Breast epithelium (tissue), 4 donors: ENCODE results near the gene RUVBL2. TPM values are rescaled to one million over a fixed set of nuclear protein-coding genes. Genes with fewer than 3 reads are reported as not detected.
"Not testable (repeated sequence)": the region's sequence is repeated elsewhere in the genome, so short reads cannot be mapped to it uniquely, and the experiment has no call there.

Source experiments
- DNase-seq, 2 donors: peaks; one replicate each; pipeline ENCODE4 v3.0.0-alpha.2; 2019; ENCODE audit warnings: low spot score in 2 of 2
- H3K27ac ChIP-seq, 2 donors: fragments of 200-600 bp; sonication (generic) in 1 of 2; one replicate each; pipeline ENCODE4 v1.5.1; 2016 to 2019; ENCODE audit warnings: mild to moderate bottlenecking in 1 of 2
- H3K27me3 ChIP-seq, 2 donors: fragments of 200-600 bp; sonication (generic) in 1 of 2; one replicate each; pipeline versions ENCODE4 v1.5.1 to v1.6.0; 2017 to 2019; ENCODE audit warnings: control low read depth in 1 of 2, mild to moderate bottlenecking in 1 of 2
- H3K36me3 ChIP-seq: fragments of 200-600 bp; one replicate; pipeline ENCODE4 v1.5.1; 2019
- H3K4me1 ChIP-seq, 2 donors: fragments of 200-600 bp; sonication (generic); one replicate each; pipeline ENCODE4 v1.5.1; 2016 to 2019; ENCODE audit warnings: control low read depth in 1 of 2
- H3K4me3 ChIP-seq, 3 donors: fragments of 200-600 bp; sonication (generic); 1 replicate in 2 of 3; 2 replicates in 1 of 3; pipeline ENCODE4 v1.5.1; 2016 to 2019; ENCODE audit warnings: mild to moderate bottlenecking in 3 of 3, moderate library complexity in 2 of 3
- H3K9me3 ChIP-seq, 2 donors: fragments of 200-600 bp; sonication (generic) in 1 of 2; one replicate each; pipeline ENCODE4 v1.5.1; 2016 to 2019; ENCODE audit warnings: control low read depth in 1 of 2
- CTCF ChIP-seq, 3 donors: fragments of 450-650 bp; IDR thresholded peaks; one replicate each; pipeline ENCODE4 v1.5.1; 2016 to 2017; ENCODE audit warnings: antibody characterized with exemption in 3 of 3, mild to moderate bottlenecking in 3 of 3, moderate library complexity in 3 of 3
- POLR2A ChIP-seq: fragments of 450-650 bp; IDR thresholded peaks from one replicate; pipeline ENCODE4 v1.6.1; 2016; ENCODE audit warnings: antibody characterized with exemption, mild to moderate bottlenecking, moderate library complexity
- POLR2AphosphoS5 ChIP-seq, 3 donors: sonication (generic); formaldehyde crosslinking; IDR thresholded peaks; one replicate each; pipeline ENCODE4 v1.6.1; 2017; ENCODE audit warnings: antibody characterized with exemption in 3 of 3
- intact Hi-C: fragments of 100-400 bp; cut with DNase I; formaldehyde crosslinking; loops from one replicate; pipeline ENCODE4 v1.15.1; 2023; ENCODE audit warnings: low total_unique reads
- total RNA-seq, 3 donors: library from RNA; depleted of rRNA; stranded (reverse); fragments of >200 nt; gene quantifications; one replicate each; pipeline ENCODE4 v1.1.0, GENCODE V29; 2016

The RUVBL2 gene
- total RNA-seq, 3 donors from 2014 or later = 74.1 to 104 (median 84.0) TPM

- H3K4me3 ChIP-seq = peak within 1 kb of the TSS; percentile 43 to 70 (median 56)
- peaks cover 4% of the 10 kb centered on the region for H3K36me3 ChIP-seq
- H3K9me3 ChIP-seq = no peaks in the 10 kb centered on the region
- intact Hi-C loops = no loop called here
- no peak within 1 kb of the TSS for H3K27ac ChIP-seq
- no peak for TF ChIP-seq CTCF (IDR thresholded peaks at IDR 0.05)
- DNase-seq = no peak
- H3K4me1 ChIP-seq = peaks cover 0 to 6% of the 10 kb centered on the region in 2 donors
- H3K27me3 ChIP-seq = no peaks in the 10 kb centered on the region
Observed at GRCh38 chr19:49017041-49017665, 23.5 kb downstream of the RUVBL2 start, which contains the start of gene LHB. TSS of gene LHB (minus strand) at chr19:49017091. CDS start at chr19:49017081, 10 bp downstream.

- TF ChIP-seq POLR2AphosphoS5 (IDR thresholded peaks at IDR 0.05) = no peak
- TF ChIP-seq POLR2A = no peak
- DNase-seq = no peak
- Histone ChIP-seq H3K27ac (no peak overlapping the region), H3K4me3 (peak overlapping the region; percentile 43 to 70 (median 56)), H3K9me3 (no peaks in the 10 kb centered on the region), H3K36me3 (peaks cover 4% of the 10 kb centered on the region), H3K27me3 (no peaks in the 10 kb centered on the region), H3K4me1 (peaks cover 0 to 6% of the 10 kb centered on the region in 2 donors)
- intact Hi-C loops = no loop called here
Observed at GRCh38 chr19:49017666-49018351, 24.1 kb downstream of the RUVBL2 start.

GRCh38 chr19:49018388-49019241, 24.9 kb downstream of the RUVBL2 start:
- H3K27me3 ChIP-seq, DNase-seq, H3K36me3 ChIP-seq, H3K27ac ChIP-seq, H3K9me3 ChIP-seq, intact Hi-C loops, H3K4me1 ChIP-seq: not testable (repeated sequence)
- peak overlapping the region; percentile 43 to 70 (median 56) for H3K4me3 ChIP-seq

- Histone ChIP-seq H3K27ac (no peak overlapping the region), H3K27me3 (no peaks in the 10 kb centered on the region), H3K4me3 (peak overlapping the region; percentile 43 to 70 (median 56)), H3K36me3 (peaks cover 4% of the 10 kb centered on the region), H3K9me3 (no peaks in the 10 kb centered on the region), H3K4me1 (peaks cover 0 to 6% of the 10 kb centered on the region in 2 donors)
- intact Hi-C loops = no loop called here
- peak in 1 of 2 donors; percentile 57 for DNase-seq
- TF ChIP-seq CTCF (IDR thresholded peaks at IDR 0.05) = peak in 1 of 3 donors; percentile 9
- TF ChIP-seq POLR2AphosphoS5 (IDR thresholded peaks at IDR 0.05) = no peak
- no peak for TF ChIP-seq POLR2A
Observed at GRCh38 chr19:49019242-49019932, 25.7 kb downstream of the RUVBL2 start.

- H3K9me3 ChIP-seq = no peaks in the 10 kb centered on the region
- no peak overlapping the region for H3K27ac ChIP-seq
- TF ChIP-seq POLR2AphosphoS5 (IDR thresholded peaks at IDR 0.05) (no peak), CTCF (IDR thresholded peaks at IDR 0.05) (no peak), POLR2A (no peak)
- no peak for DNase-seq
- H3K27me3 ChIP-seq = no peaks in the 10 kb centered on the region
- H3K4me3 ChIP-seq = no peak overlapping the region
- peaks cover 0 to 6% of the 10 kb centered on the region in 2 donors for H3K4me1 ChIP-seq
- no peaks in the 10 kb centered on the region for H3K36me3 ChIP-seq
- intact Hi-C loops = no loop called here
Observed at GRCh38 chr19:49020342-49020741, 26.7 kb downstream of the RUVBL2 start.
